H9 (cell line): Measurements from ENCODE around the gene HEATR5B. TPM values are rescaled to one million over a fixed set of nuclear protein-coding genes. Genes with fewer than 3 reads are reported as not detected.

Experiments used
- DNase-seq: peaks from one replicate; pipeline ENCODE4 v3.0.0-alpha.2; 2017
- H2AFZ ChIP-seq: one replicate; pipeline ENCODE4 v1.6.1; 2013; ENCODE audit warnings: mild to moderate bottlenecking, low read length, control low read depth, moderate library complexity
- H2AK5ac ChIP-seq: 2 replicates; pipeline ENCODE4 v1.6.1; 2013; ENCODE audit warnings: low read length, control low read depth, mixed read lengths; ENCODE audit not compliant: insufficient read length
- H2BK120ac ChIP-seq: one replicate; pipeline ENCODE4 v1.6.1; 2013; ENCODE audit warnings: low read depth, mild to moderate bottlenecking, low read length, control low read depth, inconsistent platforms; ENCODE audit not compliant: poor library complexity, severe bottlenecking
- H2BK12ac ChIP-seq: 2 replicates; pipeline ENCODE4 v1.6.1; 2013; ENCODE audit warnings: low read length, control low read depth, mixed read lengths, low read depth; ENCODE audit not compliant: insufficient read length
- H2BK15ac ChIP-seq: 2 replicates; pipeline ENCODE4 v1.6.1; 2013; ENCODE audit warnings: low read depth, low read length, control low read depth
- H2BK20ac ChIP-seq: one replicate; pipeline ENCODE4 v1.6.1; 2013; ENCODE audit warnings: low read depth, mild to moderate bottlenecking, low read length, control low read depth, inconsistent platforms; ENCODE audit not compliant: poor library complexity, severe bottlenecking
- H2BK5ac ChIP-seq: 2 replicates; pipeline ENCODE4 v1.6.1; 2013; ENCODE audit warnings: low read length, control low read depth, mixed read lengths; ENCODE audit not compliant: insufficient read length
- H3K14ac ChIP-seq: 2 replicates; pipeline ENCODE4 v1.6.1; 2013; ENCODE audit warnings: low read length, control low read depth; ENCODE audit not compliant: insufficient read depth
- H3K18ac ChIP-seq: 2 replicates; pipeline ENCODE4 v1.6.1; 2013; ENCODE audit warnings: low read depth, mild to moderate bottlenecking, mixed read lengths, low read length, control low read depth; ENCODE audit not compliant: insufficient read length
- H3K23ac ChIP-seq: 2 replicates; pipeline ENCODE4 v1.6.1; 2013; ENCODE audit warnings: low read length, control low read depth, mixed read lengths, low read depth; ENCODE audit not compliant: insufficient read length
- H3K23me2 ChIP-seq: 2 replicates; pipeline ENCODE4 v1.6.1; 2013; ENCODE audit warnings: low read depth, mild to moderate bottlenecking, mixed read lengths, low read length, control low read depth; ENCODE audit not compliant: insufficient read length, poor library complexity, severe bottlenecking
- H3K27ac ChIP-seq: 2 replicates; pipeline ENCODE4 v1.5.1; 2013; ENCODE audit warnings: low read length, control low read depth, mixed read lengths, low read depth; ENCODE audit not compliant: insufficient read length
- H3K27me3 ChIP-seq: 2 replicates; pipeline ENCODE4 v1.6.1; 2013; ENCODE audit warnings: low read length, control low read depth, inconsistent platforms; ENCODE audit not compliant: insufficient read depth
- H3K4ac ChIP-seq: 2 replicates; pipeline ENCODE4 v1.6.1; 2013; ENCODE audit warnings: low read depth, mild to moderate bottlenecking, control low read depth, inconsistent platforms, low read length, moderate library complexity
- H3K4me1 ChIP-seq: 2 replicates; pipeline ENCODE4 v1.6.1; 2013; ENCODE audit warnings: low read length, control low read depth, inconsistent platforms; ENCODE audit not compliant: insufficient read depth
- H3K4me2 ChIP-seq: 2 replicates; pipeline ENCODE4 v1.6.1; 2013; ENCODE audit warnings: low read length, control low read depth, mixed read lengths; ENCODE audit not compliant: insufficient read length, insufficient read depth
- H3K56ac ChIP-seq: 2 replicates; pipeline ENCODE4 v1.6.1; 2013; ENCODE audit warnings: low read depth, mild to moderate bottlenecking, mixed read lengths, low read length, control low read depth; ENCODE audit not compliant: insufficient read length
- H3K79me1 ChIP-seq: 2 replicates; pipeline ENCODE4 v1.6.1; 2013; ENCODE audit warnings: low read depth, mild to moderate bottlenecking, moderate library complexity, low read length, control low read depth, inconsistent platforms; ENCODE audit not compliant: insufficient read depth, poor library complexity, severe bottlenecking
- H3K79me2 ChIP-seq: 2 replicates; pipeline ENCODE4 v1.6.1; 2013; ENCODE audit warnings: low read length, control low read depth, inconsistent platforms; ENCODE audit not compliant: insufficient read depth
- H3K9ac ChIP-seq: 2 replicates; pipeline ENCODE4 v1.6.1; 2013; ENCODE audit warnings: low read length, control low read depth, mixed read lengths; ENCODE audit not compliant: insufficient read length; ENCODE audit errors: extremely low read depth
- H3K9me3 ChIP-seq: one replicate; pipeline ENCODE4 v1.6.1; 2013; ENCODE audit warnings: low read depth, low read length, inconsistent platforms; ENCODE audit not compliant: control insufficient read depth
- H3T11ph ChIP-seq: one replicate; pipeline ENCODE4 v1.6.1; 2013; ENCODE audit warnings: mild to moderate bottlenecking, low read length, control low read depth, inconsistent platforms
- H4K20me1 ChIP-seq: one replicate; pipeline ENCODE4 v1.6.1; 2013; ENCODE audit not compliant: control insufficient read depth, insufficient read length, insufficient read depth
- H4K5ac ChIP-seq: 2 replicates; pipeline ENCODE4 v1.6.1; 2013; ENCODE audit warnings: low read depth, mild to moderate bottlenecking, mixed read lengths, low read length, control low read depth; ENCODE audit not compliant: insufficient read length
- H4K8ac ChIP-seq: replicated peaks from 2 replicates; pipeline ENCODE4 v1.6.1; 2013; ENCODE audit warnings: low read length, control low read depth, mixed read lengths, low read depth; ENCODE audit not compliant: insufficient read length
- H4K91ac ChIP-seq: 2 replicates; pipeline ENCODE4 v1.6.1; 2013; ENCODE audit warnings: low read depth, mild to moderate bottlenecking, moderate library complexity, mixed read lengths, low read length, control low read depth; ENCODE audit not compliant: insufficient read length
- H3K27ac Mint-ChIP-seq, 3 experiments: 2 replicates in 2 of 3; 3 replicates in 1 of 3; pipeline ENCODE4 v1.8.0; 2020 to 2021; ENCODE audit warnings: mixed read lengths in 3 of 3, mild to moderate bottlenecking in 1 of 3, moderate library complexity in 1 of 3
- H3K27me3 Mint-ChIP-seq: 2 replicates; pipeline ENCODE4 v1.8.0; 2021; ENCODE audit warnings: low read depth, mild to moderate bottlenecking, moderate library complexity, mixed read lengths
- H3K36me3 Mint-ChIP-seq, 3 experiments: 2 replicates in 2 of 3; 3 replicates in 1 of 3; pipeline ENCODE4 v1.8.0; 2020 to 2021; ENCODE audit warnings: low read depth in 3 of 3, mixed read lengths in 3 of 3; ENCODE audit not compliant: insufficient read depth in 1 of 3
- H3K4me1 Mint-ChIP-seq, 2 experiments: 2 replicates each; pipeline ENCODE4 v1.8.0; 2020; ENCODE audit warnings: mixed read lengths in 2 of 2
- H3K4me3 Mint-ChIP-seq, 2 experiments: 2 replicates in 1 of 2; 3 replicates in 1 of 2; pipeline ENCODE4 v1.8.0; 2020 to 2021; ENCODE audit warnings: mild to moderate bottlenecking in 2 of 2, mixed read lengths in 2 of 2, moderate library complexity in 1 of 2
- H3K9me3 Mint-ChIP-seq, 2 experiments: 2 replicates in 1 of 2; 3 replicates in 1 of 2; pipeline ENCODE4 v1.8.0; 2020; ENCODE audit warnings: mild to moderate bottlenecking in 2 of 2, mixed read lengths in 2 of 2, moderate library complexity in 1 of 2
- CTCF ChIP-seq: fragments of 200-600 bp; sonication (generic); conservative IDR thresholded peaks from 3 replicates; pipeline ENCODE4 v1.8.0; 2021; ENCODE audit warnings: antibody characterized with exemption, mild to moderate bottlenecking
- WGBS: extraction: QIAGEN DNeasy Blood & Tissue Kit; methylation state at CpG from one replicate; pipeline ENCODE4 v1.1.7; 2013; ENCODE audit warnings: missing lambda C conversion rate, low lambda C conversion rate, mixed read lengths; ENCODE audit not compliant: insufficient read length; ENCODE audit errors: extremely low coverage; 5-methylcytosine and 5-hydroxymethylcytosine counted together
- total RNA-seq: library from RNA; stranded (reverse); gene quantifications from 2 replicates; pipeline ENCODE4 v1.2.1, GENCODE V29; 2021

The HEATR5B gene
- total RNA-seq, 1 experiment from 2014 or later: 14.0 TPM

- no peaks in the 10 kb centered on the region for H3K27me3 ChIP-seq
- no peak overlapping the region for H4K8ac ChIP-seq
- no peak overlapping the region for H2BK120ac ChIP-seq
- no peak overlapping the region for H4K91ac ChIP-seq
- no peaks in the 10 kb centered on the region for H4K20me1 ChIP-seq
- H3K18ac ChIP-seq: no peak overlapping the region
- Mint-ChIP-seq H3K27me3 (no peaks in the 10 kb centered on the region), H3K4me1 (peaks cover 11 to 20% of the 10 kb centered on the region in 2 experiments), H3K36me3 (peaks cover 12 to 46% (median 38%) of the 10 kb centered on the region in 3 experiments; a peak in 6 of 7 replicates), H3K4me3 (no peak overlapping the region), H3K27ac (0 out of 7 replicates have a peak overlapping the region, but pooled peaks of 1 of the 3 experiments have one; percentile 5), H3K9me3 (no peaks in the 10 kb centered on the region)
- no peak overlapping the region for H2AK5ac ChIP-seq
- no peak for DNase-seq
- no peaks in the 10 kb centered on the region for H3K4me1 ChIP-seq
- H2BK12ac ChIP-seq: no peak overlapping the region
- no peaks in the 10 kb centered on the region for H3K79me2 ChIP-seq
- no peak overlapping the region for H3K4ac ChIP-seq
- no peak overlapping the region for H3K4me2 ChIP-seq
- H3T11ph ChIP-seq: no peak overlapping the region
- no peak overlapping the region for H2AFZ ChIP-seq
- no peak overlapping the region for H2BK15ac ChIP-seq
- H2BK20ac ChIP-seq: no peak overlapping the region
- no peak overlapping the region for H3K9ac ChIP-seq
- no peak overlapping the region for H4K5ac ChIP-seq
- no peak for TF ChIP-seq CTCF
- no peak overlapping the region for H3K14ac ChIP-seq
- H2BK5ac ChIP-seq: no peak overlapping the region
- H3K56ac ChIP-seq: no peak overlapping the region
- no peak overlapping the region for H3K23ac ChIP-seq
- no peak overlapping the region for H3K27ac ChIP-seq
- WGBS: no CpG with 5 or more reads among the region's 2 CpGs
- H3K9me3 ChIP-seq: no peaks in the 10 kb centered on the region
- no peaks in the 10 kb centered on the region for H3K79me1 ChIP-seq
- H3K23me2 ChIP-seq: no peaks in the 10 kb centered on the region
Measured at GRCh38 chr2:37104178-37104577, 20.0 kb upstream of the HEATR5B start.
